Naive thymus-derived CD4-positive, alpha-beta T cell (primary cell): ENCODE data around the gene ACSS1. TPM values are rescaled to one million over a fixed set of nuclear protein-coding genes. Genes with fewer than 3 reads are reported as not detected.

Experiments
- ATAC-seq: fragments of 150-1000 bp; cut with Tn5 transposase; 2 replicates; pipeline ENCODE4 v1.10.0; 2021; ENCODE audit warnings: mild to moderate bottlenecking, moderate library complexity
- CTCF ChIA-PET: fragments of 350-600 bp; sonication (Branson Sonifier 250); formaldehyde crosslinking; loops from one replicate; lab custom pipeline; 2021; ENCODE audit warnings: antibody characterized with exemption; lab: Charles Lee
- POLR2A ChIA-PET: fragments of 350-600 bp; sonication (Branson Sonifier 250); formaldehyde crosslinking; loops from one replicate; lab custom pipeline; 2021; ENCODE audit warnings: antibody characterized with exemption, inconsistent platforms; lab: Charles Lee
- DNase-seq, 9 donors: peaks; one replicate each; pipeline versions ENCODE4 v3.0.0 to v3.0.0-alpha.2; 2020 to 2022; ENCODE audit warnings: mixed read lengths in 1 of 9
- H3K27ac ChIP-seq: one replicate; pipeline ENCODE4 v1.7.0; 2013; ENCODE audit warnings: mild to moderate bottlenecking, low read depth, low read length, moderate library complexity
- H3K27me3 ChIP-seq, 2 donors: one replicate each; pipeline ENCODE4 v1.7.0; 2013; ENCODE audit warnings: low read length in 2 of 2, mild to moderate bottlenecking in 2 of 2, moderate library complexity in 2 of 2; ENCODE audit not compliant: control insufficient read depth in 2 of 2, insufficient read depth in 2 of 2
- H3K36me3 ChIP-seq, 3 experiments: 1 replicate in 2 of 3; 2 replicates in 1 of 3; pipeline ENCODE4 v1.7.0; 2013; ENCODE audit warnings: low read length in 3 of 3, mild to moderate bottlenecking in 3 of 3, moderate library complexity in 1 of 3; ENCODE audit not compliant: insufficient read depth in 3 of 3, control insufficient read depth in 2 of 3
- H3K4me1 ChIP-seq, 2 donors: one replicate each; pipeline ENCODE4 v1.7.0; 2013; ENCODE audit warnings: low read length in 2 of 2, mild to moderate bottlenecking in 2 of 2, moderate library complexity in 1 of 2; ENCODE audit not compliant: control insufficient read depth in 2 of 2, insufficient read depth in 2 of 2
- H3K4me3 ChIP-seq: 2 replicates; pipeline ENCODE4 v1.7.0; 2013; ENCODE audit warnings: mild to moderate bottlenecking, low read length
- H3K9me3 ChIP-seq, 3 experiments: 1 replicate in 2 of 3; 2 replicates in 1 of 3; pipeline ENCODE4 v1.7.0; 2013; ENCODE audit warnings: low read length in 3 of 3; ENCODE audit not compliant: control insufficient read depth in 2 of 3
- H3K27ac Mint-ChIP-seq, 9 donors: one replicate each; pipeline ENCODE4 v1.8.0; 2020 to 2022; ENCODE audit warnings: mixed read lengths in 9 of 9, mild to moderate bottlenecking in 8 of 9, moderate library complexity in 5 of 9, inconsistent platforms in 2 of 9
- H3K27me3 Mint-ChIP-seq, 5 donors: one replicate each; pipeline ENCODE4 v1.8.0; 2021 to 2022; ENCODE audit warnings: mixed read lengths in 5 of 5, mild to moderate bottlenecking in 1 of 5
- H3K36me3 Mint-ChIP-seq, 5 donors: one replicate each; pipeline ENCODE4 v1.8.0; 2020 to 2022; ENCODE audit warnings: mixed read lengths in 5 of 5, mild to moderate bottlenecking in 3 of 5, inconsistent platforms in 1 of 5
- H3K4me1 Mint-ChIP-seq, 7 donors: one replicate each; pipeline ENCODE4 v1.8.0; 2020 to 2022; ENCODE audit warnings: mixed read lengths in 7 of 7, mild to moderate bottlenecking in 3 of 7, inconsistent platforms in 1 of 7
- H3K4me3 Mint-ChIP-seq, 10 donors: one replicate each; pipeline ENCODE4 v1.8.0; 2020 to 2022; ENCODE audit warnings: mild to moderate bottlenecking in 10 of 10, mixed read lengths in 10 of 10, moderate library complexity in 6 of 10, inconsistent platforms in 2 of 10
- H3K9me3 Mint-ChIP-seq, 11 donors: one replicate each; pipeline ENCODE4 v1.8.0; 2020 to 2022; ENCODE audit warnings: mixed read lengths in 11 of 11, mild to moderate bottlenecking in 4 of 11, inconsistent platforms in 1 of 11, moderate library complexity in 1 of 11
- intact Hi-C, 2 donors: fragments of 100-400 bp; cut with micrococcal nuclease; formaldehyde crosslinking; loops; one replicate each; pipeline ENCODE4 v1.15.1; 2023
- polyA plus RNA-seq, 2 donors: library from polyadenylated mRNA; unstranded; fragments of 300-500 nt; fragmentation: Illumina TruSeq; gene quantifications; one replicate each; pipeline ENCODE4 v1.2.3, GENCODE V29; 2021
- total RNA-seq, 6 experiments: library from RNA in 5 of 6; stranded (reverse) in 5 of 6; gene quantifications; 1 replicate in 5 of 6; 2 replicates in 1 of 6; pipeline ENCODE4 v1.2.3 and lab custom pipeline; 2021 to 2026

ACSS1 gene
- total and polyA plus RNA-seq, 7 experiments from 2014 or later, result 33.1 to 51.7 (median 39.7) TPM

GRCh38 chr20:25085756-25086495 is 28.0 kb upstream of the ACSS1 start:
- peaks cover 0 to under 1% (median 0%) of the 10 kb centered on the region in 5 donors for H3K36me3 Mint-ChIP-seq
- no peak for ATAC-seq
- POLR2A ChIA-PET, result no interaction called here
- Histone ChIP-seq H3K36me3 (no peaks in the 10 kb centered on the region), H3K9me3 (no peaks in the 10 kb centered on the region), H3K4me3 (no peak overlapping the region), H3K27ac (no peak overlapping the region), H3K27me3 (peaks cover 15 to 18% of the 10 kb centered on the region in 2 donors), H3K4me1 (peaks cover 24 to 34% of the 10 kb centered on the region in 2 donors)
- peaks cover 21 to 62% (median 43%) of the 10 kb centered on the region in 7 donors for H3K4me1 Mint-ChIP-seq
- CTCF ChIA-PET, result interaction anchor here (1.0 to 1.2 kb wide), 3 partner anchors 9 to 155 kb away, joined by 3 to 4 read pairs (median 3); no protein-coding TSS in a partner anchor
- peaks cover 0 to 4% (median 0%) of the 10 kb centered on the region in 11 donors for H3K9me3 Mint-ChIP-seq
- intact Hi-C loops, result loop anchor here in 1 of 2 donors (2.0 kb wide), 1 partner anchor 313 kb away; no protein-coding TSS in a partner anchor
- H3K27ac Mint-ChIP-seq, result no peak overlapping the region
- H3K27me3 Mint-ChIP-seq, result peaks cover 33 to 56% (median 38%) of the 10 kb centered on the region in 5 donors
- DNase-seq, result no peak
- H3K4me3 Mint-ChIP-seq, result peak overlapping the region in 6 of 10 donors; percentile 27 to 52 (median 44)

- POLR2A ChIA-PET, result no interaction called here
- peaks cover 0 to 6% (median 0%) of the 10 kb centered on the region in 11 donors for H3K9me3 Mint-ChIP-seq
- peak in 2 of 9 donors; percentile 17 to 31 for DNase-seq
Observed at GRCh38 chr20:25084626-25085187, 26.8 kb upstream of the ACSS1 start.

DNA sequence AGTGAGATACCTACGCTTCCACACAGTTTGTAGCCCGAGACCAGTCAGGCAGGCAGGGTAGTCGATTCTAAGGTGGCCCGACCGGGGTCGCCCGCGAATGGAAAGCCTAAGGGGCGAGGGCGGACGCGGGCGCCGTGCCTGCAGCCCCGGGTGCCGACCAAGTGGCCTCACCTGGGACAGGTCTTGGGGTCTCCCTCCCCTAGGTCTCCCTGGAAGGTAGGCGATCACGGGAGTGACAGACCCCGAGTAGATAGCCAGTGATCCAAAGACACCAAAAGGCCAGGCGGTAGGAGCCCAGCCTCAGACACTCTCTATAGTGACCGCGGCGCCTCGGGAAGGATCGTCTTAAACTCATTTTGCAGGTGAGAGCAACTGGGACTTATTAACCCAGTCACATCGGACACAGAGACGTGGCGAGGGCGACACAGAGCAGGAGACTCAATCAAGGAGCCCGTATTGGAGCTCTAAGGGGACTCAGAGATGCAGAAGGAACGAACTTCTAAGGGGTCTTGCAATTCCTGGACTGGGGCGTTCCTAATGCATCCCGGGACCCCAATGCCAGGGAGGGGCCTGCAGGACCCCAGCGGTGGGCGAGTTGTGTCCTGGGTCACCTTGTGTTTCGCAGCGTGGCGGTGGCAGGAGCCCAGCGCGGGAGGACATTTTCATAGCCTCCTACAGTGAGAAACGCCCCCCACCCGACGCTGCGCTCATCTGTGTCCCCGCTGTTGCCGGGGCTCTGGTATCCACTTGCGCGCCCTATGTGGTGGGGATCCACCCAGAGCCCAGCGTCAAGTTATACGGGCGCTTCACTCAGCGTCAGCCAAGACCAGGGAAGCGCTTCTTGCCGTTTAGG is 26.1 kb upstream of the ACSS1 start:
- Mint-ChIP-seq H3K9me3 (peaks cover 0 to 7% (median 0%) of the 10 kb centered on the region in 11 donors), H3K4me1 (peaks cover 12 to 43% (median 27%) of the 10 kb centered on the region in 7 donors), H3K4me3 (peak overlapping the region; percentile 12 to 82 (median 74)), H3K36me3 (peaks cover 0 to 4% (median 0%) of the 10 kb centered on the region in 5 donors), H3K27ac (peak overlapping the region in 1 of 9 donors; percentile 5), H3K27me3 (peaks cover 52 to 74% (median 55%) of the 10 kb centered on the region in 5 donors)
- peaks cover 14 to 21% of the 10 kb centered on the region in 2 donors for H3K4me1 ChIP-seq
- ChIA-PET POLR2A (no interaction called here), CTCF (no interaction called here)
- intact Hi-C loops, result loop anchor here in 1 of 2 donors (1.0 to 5.0 kb wide), 3 partner anchors 95 to 315 kb away; partner anchors contain the start of gene ENTPD6
- no peak overlapping the region for H3K27ac ChIP-seq
- H3K36me3 ChIP-seq, result no peaks in the 10 kb centered on the region
- peak in 4 of 9 donors; percentile 24 to 49 (median 40) for DNase-seq
- H3K9me3 ChIP-seq, result no peaks in the 10 kb centered on the region
- peak overlapping the region; percentile 23 for H3K4me3 ChIP-seq
- H3K27me3 ChIP-seq, result peaks cover 21 to 23% of the 10 kb centered on the region in 2 donors
- ATAC-seq, result no peak

More at GRCh38 chr20:25084626-25085187, 26.8 kb upstream of the ACSS1 start:
- Histone ChIP-seq H3K36me3 (no peaks in the 10 kb centered on the region), H3K4me3 (peak overlapping the region; percentile 23), H3K27me3 (peaks cover 19 to 23% of the 10 kb centered on the region in 2 donors), H3K9me3 (no peaks in the 10 kb centered on the region), H3K4me1 (peaks cover 14 to 22% of the 10 kb centered on the region in 2 donors), H3K27ac (no peak overlapping the region)
- Mint-ChIP-seq H3K27ac (no peak overlapping the region), H3K4me1 (peaks cover 14 to 50% (median 34%) of the 10 kb centered on the region in 7 donors), H3K27me3 (peaks cover 45 to 67% (median 49%) of the 10 kb centered on the region in 5 donors), H3K36me3 (peaks cover 0 to 4% (median 0%) of the 10 kb centered on the region in 5 donors), H3K4me3 (peak overlapping the region; percentile 12 to 82 (median 74))
- CTCF ChIA-PET, result no interaction called here
- no peak for ATAC-seq
- intact Hi-C loops, result loop anchor here in 1 of 2 donors (1.0 to 5.0 kb wide), 3 partner anchors 95 to 314 kb away; partner anchors contain the start of gene ENTPD6

DNA sequence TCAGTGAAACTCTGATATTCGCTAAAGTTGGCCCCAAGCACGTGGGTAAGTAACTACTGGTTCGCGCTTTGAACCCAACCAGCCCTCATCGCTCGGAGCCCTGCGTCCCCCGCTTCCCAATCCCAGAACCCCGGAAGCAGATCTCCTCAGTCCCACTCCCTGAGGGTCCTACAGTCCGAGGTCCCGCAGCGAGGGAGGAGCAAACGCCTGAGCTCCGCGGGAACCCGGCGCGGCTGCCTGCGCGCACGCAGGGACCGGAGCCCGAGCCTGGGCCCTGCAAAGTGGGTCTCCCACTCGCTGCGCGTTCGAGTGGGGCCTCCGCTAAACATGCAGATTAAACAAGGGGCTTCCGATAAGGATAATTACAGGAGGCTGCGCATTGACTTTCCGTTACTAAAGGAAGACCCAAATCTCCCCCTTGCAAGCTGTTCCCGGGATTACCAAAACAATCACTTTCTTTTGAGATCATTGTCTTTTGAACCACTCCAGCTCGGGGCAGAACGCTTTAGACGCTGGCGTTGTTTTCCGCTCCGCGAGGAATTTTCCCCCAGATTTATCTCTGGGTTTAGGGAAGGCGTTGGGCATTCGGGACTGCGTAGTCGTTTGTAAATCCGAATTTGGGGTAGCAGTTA is 25.3 kb upstream of the ACSS1 start:
- POLR2A ChIA-PET, result no interaction called here
- Histone ChIP-seq H3K27me3 (peaks cover 23 to 25% of the 10 kb centered on the region in 2 donors), H3K9me3 (no peaks in the 10 kb centered on the region), H3K27ac (no peak overlapping the region), H3K4me3 (no peak overlapping the region), H3K4me1 (peaks cover 14 to 21% of the 10 kb centered on the region in 2 donors), H3K36me3 (no peaks in the 10 kb centered on the region)
- CTCF ChIA-PET, result no interaction called here
- H3K27ac Mint-ChIP-seq, result no peak overlapping the region
- H3K4me3 Mint-ChIP-seq, result peak overlapping the region in 9 of 10 donors; percentile 27 to 82 (median 71)
- H3K27me3 Mint-ChIP-seq, result peaks cover 60 to 81% (median 63%) of the 10 kb centered on the region in 5 donors
- H3K9me3 Mint-ChIP-seq, result peaks cover 0 to 7% (median 0%) of the 10 kb centered on the region in 11 donors
- no peak for DNase-seq
- ATAC-seq, result no peak
- intact Hi-C loops, result loop anchor here in 1 of 2 donors (5.0 kb wide), 1 partner anchor 114 kb away; the partner anchor contains the start of gene ENTPD6
- H3K4me1 Mint-ChIP-seq, result peaks cover 11 to 38% (median 27%) of the 10 kb centered on the region in 7 donors
- H3K36me3 Mint-ChIP-seq, result peaks cover 0 to 4% (median 0%) of the 10 kb centered on the region in 5 donors

DNA sequence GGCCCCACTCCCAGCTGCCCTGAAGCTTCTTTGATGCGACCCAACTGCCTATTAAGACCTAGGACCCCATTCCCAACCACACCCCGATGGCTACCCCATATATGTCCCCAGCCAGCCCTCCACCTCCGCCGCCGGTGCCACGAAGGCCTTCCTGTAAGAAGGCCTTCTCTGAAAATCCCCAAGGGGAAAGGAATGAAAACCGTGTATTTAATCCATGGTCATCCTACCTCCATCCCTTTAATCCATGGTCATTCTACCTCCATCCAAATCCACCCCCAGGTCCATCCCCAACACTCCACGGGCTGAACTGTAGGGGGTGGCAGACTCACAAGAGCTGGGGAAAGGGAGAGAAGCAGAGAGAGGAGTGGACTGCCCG is 24.5 kb upstream of the ACSS1 start:
- H3K4me1 ChIP-seq, result peaks cover 14 to 21% of the 10 kb centered on the region in 2 donors
- Mint-ChIP-seq H3K27me3 (peaks cover 66 to 85% (median 70%) of the 10 kb centered on the region in 5 donors), H3K4me3 (peak overlapping the region in 8 of 10 donors; percentile 27 to 82 (median 52)), H3K9me3 (peaks cover 0 to 7% (median 0%) of the 10 kb centered on the region in 11 donors), H3K36me3 (peaks cover 0 to 8% (median 0%) of the 10 kb centered on the region in 5 donors), H3K4me1 (peaks cover 11 to 40% (median 27%) of the 10 kb centered on the region in 7 donors), H3K27ac (peak overlapping the region in 1 of 9 donors; percentile 48)
- no peak overlapping the region for H3K27ac ChIP-seq
- ChIA-PET POLR2A (no interaction called here), CTCF (no interaction called here)
- H3K4me3 ChIP-seq, result no peak overlapping the region
- H3K27me3 ChIP-seq, result peaks cover 23 to 25% of the 10 kb centered on the region in 2 donors
- H3K9me3 ChIP-seq, result no peaks in the 10 kb centered on the region
- DNase-seq (no peak), ATAC-seq (no peak)
- intact Hi-C loops, result loop anchor here in 1 of 2 donors (5.0 kb wide), 1 partner anchor 115 kb away; the partner anchor contains the start of gene ENTPD6
- no peaks in the 10 kb centered on the region for H3K36me3 ChIP-seq
